Measurements from ENCODE around the gene STARD7.

The STARD7 gene

DNA sequence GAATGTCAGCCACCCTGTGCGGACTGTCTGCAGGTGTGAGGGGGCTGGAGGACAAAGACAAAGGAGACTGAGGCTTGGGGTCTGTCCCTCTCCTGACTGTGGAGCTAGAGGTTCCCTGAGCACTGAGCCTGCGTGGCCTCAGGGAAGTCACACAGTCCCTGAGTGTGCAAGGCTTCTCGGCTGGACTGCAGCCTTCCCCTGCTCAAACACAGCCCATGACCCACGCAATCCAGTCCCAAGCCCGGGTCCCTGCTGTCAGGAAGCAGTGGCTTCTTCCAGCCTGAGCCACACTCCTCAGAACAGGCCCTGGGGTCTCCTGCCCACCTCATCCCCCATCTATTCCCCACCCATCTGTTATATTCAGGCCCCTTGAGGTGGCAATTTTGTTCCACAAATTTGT lies 73.0 kb downstream of the STARD7 start:
- H3K27me3 Mint-ChIP-seq, result no peaks in the 10 kb centered on the region
- H3K4me3 Mint-ChIP-seq, result no peak overlapping the region
- peaks cover 31% of the 10 kb centered on the region for H3K4me1 Mint-ChIP-seq (ENCODE audit: low read depth)
- no peaks in the 10 kb centered on the region for H3K9me3 Mint-ChIP-seq
- H3K36me3 Mint-ChIP-seq (ENCODE audit: low read depth), result no peaks in the 10 kb centered on the region
- H3K27ac Mint-ChIP-seq, result no peak overlapping the region

DNA sequence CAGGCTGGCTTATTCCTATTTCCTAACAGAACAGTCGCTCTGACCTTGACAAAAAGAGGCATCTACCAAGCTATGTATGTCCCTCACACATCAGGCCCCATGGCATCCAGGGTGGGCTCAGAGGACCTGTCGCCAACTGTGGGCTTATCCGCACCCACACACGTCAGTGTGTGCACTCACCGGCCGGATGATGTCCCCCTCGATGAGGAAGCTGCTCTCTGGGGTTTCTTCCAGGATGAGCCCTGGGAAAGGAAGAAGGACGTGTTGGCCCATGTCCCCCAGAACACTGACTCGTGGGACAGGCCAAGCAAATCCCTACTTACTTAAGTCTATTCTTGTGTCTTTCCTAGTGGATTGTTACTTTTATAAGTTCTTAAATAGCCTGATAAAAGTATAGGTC lies 73.5 kb downstream of the STARD7 start:
- H3K9me3 Mint-ChIP-seq, result no peaks in the 10 kb centered on the region
- no peaks in the 10 kb centered on the region for H3K27me3 Mint-ChIP-seq
- H3K4me1 Mint-ChIP-seq (ENCODE audit: low read depth), result peaks cover 33% of the 10 kb centered on the region
- no peak overlapping the region for H3K27ac Mint-ChIP-seq
- no peaks in the 10 kb centered on the region for H3K36me3 Mint-ChIP-seq (ENCODE audit: low read depth)
- no peak overlapping the region for H3K4me3 Mint-ChIP-seq
